HEK293 (cell line): Measurements from ENCODE around the gene PLEKHB1.

Source experiments
- CTCF ChIA-PET: fragments of 350-600 bp; formaldehyde crosslinking; extraction: SDS; loops from one replicate; lab custom pipeline; 2021; ENCODE audit warnings: antibody characterized with exemption; lab: Yijun Ruan, JAX
- POLR2A ChIA-PET: fragments of 300-600 bp; formaldehyde crosslinking; extraction: SDS; loops from one replicate; lab custom pipeline; 2020; ENCODE audit warnings: antibody characterized with exemption, inconsistent platforms; lab: Yijun Ruan, JAX
- H3K27ac ChIP-seq: fragments of 200-500 bp; sonication (Bioruptor generic); 2 replicates; pipeline ENCODE4 v1.5.1; 2014; ENCODE audit warnings: low read depth, low read length, control low read depth, inconsistent platforms; ENCODE audit errors: extremely low read depth
- H3K36me3 ChIP-seq, 2 experiments: fragments of 200-500 bp in 1 of 2; sonication (Bioruptor generic) in 1 of 2; 1 replicate in 1 of 2; 2 replicates in 1 of 2; pipeline ENCODE4 v1.5.1; 2014 to 2017; ENCODE audit warnings: inconsistent platforms in 2 of 2, low read length in 2 of 2; ENCODE audit not compliant: control insufficient read depth in 2 of 2, insufficient read depth in 1 of 2
- H3K4me1 ChIP-seq: fragments of 200-500 bp; sonication (Bioruptor generic); 2 replicates; pipeline ENCODE4 v1.5.1; 2014; ENCODE audit warnings: mild to moderate bottlenecking, low read length, inconsistent platforms; ENCODE audit not compliant: control insufficient read depth, insufficient read depth
- H3K4me3 ChIP-seq: 2 replicates; pipeline ENCODE4 v1.5.1; 2011; ENCODE audit warnings: low read depth, mild to moderate bottlenecking, control low read depth, low read length, moderate library complexity
- H3K9me3 ChIP-seq: fragments of 200-500 bp; sonication (Bioruptor generic); 2 replicates; pipeline ENCODE4 v1.5.1; 2014; ENCODE audit warnings: low read depth, low read length, inconsistent platforms; ENCODE audit not compliant: control insufficient read depth, insufficient read depth
- BCL11A ChIP-seq: fragments of 450-650 bp; formaldehyde crosslinking; IDR thresholded peaks from 2 replicates; pipeline ENCODE4 v1.5.1; 2016; ENCODE audit warnings: low read depth, missing biosample characterization, missing genetic modification characterization
- ELK4 ChIP-seq: IDR thresholded peaks from 2 replicates; pipeline ENCODE4 v1.6.1; 2011; ENCODE audit warnings: mild to moderate bottlenecking, low read depth, low read length, borderline replicate concordance
- GLI4 ChIP-seq: fragments of 450-650 bp; formaldehyde crosslinking; IDR thresholded peaks from 2 replicates; pipeline ENCODE4 v1.5.1; 2016; ENCODE audit warnings: missing biosample characterization, missing genetic modification characterization
- KLF17 ChIP-seq: fragments of 450-650 bp; formaldehyde crosslinking; IDR thresholded peaks from 2 replicates; pipeline ENCODE4 v1.5.1; 2016; ENCODE audit warnings: missing biosample characterization, missing genetic modification characterization
- PRDM1 ChIP-seq: fragments of 450-650 bp; formaldehyde crosslinking; IDR thresholded peaks from 2 replicates; pipeline ENCODE4; 2016; ENCODE audit warnings: missing biosample characterization, missing genetic modification characterization
- YY1 ChIP-seq: fragments of 450-650 bp; formaldehyde crosslinking; IDR thresholded peaks from 2 replicates; pipeline ENCODE4 v1.5.1; 2018; ENCODE audit warnings: missing biosample characterization, missing genetic modification characterization
- ZBTB26 ChIP-seq: fragments of 450-650 bp; formaldehyde crosslinking; optimal IDR thresholded peaks from 2 replicates; pipeline ENCODE3; 2016; ENCODE audit warnings: missing biosample characterization, mild to moderate bottlenecking, missing genetic modification characterization
- ZBTB6 ChIP-seq: fragments of 450-650 bp; formaldehyde crosslinking; IDR thresholded peaks from 2 replicates; pipeline ENCODE4 v1.5.1; 2017; ENCODE audit warnings: missing biosample characterization, missing genetic modification characterization
- ZNF121 ChIP-seq: fragments of 450-650 bp; formaldehyde crosslinking; IDR thresholded peaks from 2 replicates; pipeline ENCODE4 v1.5.1; 2016; ENCODE audit warnings: missing biosample characterization, missing genetic modification characterization
- ZNF16 ChIP-seq: fragments of 450-650 bp; formaldehyde crosslinking; IDR thresholded peaks from 2 replicates; pipeline ENCODE4 v1.5.1; 2016; ENCODE audit warnings: low read depth, missing biosample characterization, missing genetic modification characterization
- ZNF174 ChIP-seq: fragments of 450-650 bp; formaldehyde crosslinking; IDR thresholded peaks from 2 replicates; pipeline ENCODE4 v1.5.0; 2017; ENCODE audit warnings: missing biosample characterization, mild to moderate bottlenecking, missing genetic modification characterization
- ZNF184 ChIP-seq: fragments of 450-650 bp; IDR thresholded peaks from 2 replicates; pipeline ENCODE4 v1.5.1; 2018; ENCODE audit warnings: missing biosample characterization, mild to moderate bottlenecking, missing genetic modification characterization
- ZNF202 ChIP-seq: fragments of 450-650 bp; formaldehyde crosslinking; IDR thresholded peaks from 2 replicates; pipeline ENCODE4 v1.5.1; 2016; ENCODE audit warnings: missing biosample characterization, missing genetic modification characterization, borderline replicate concordance
- ZNF311 ChIP-seq: fragments of 450-650 bp; formaldehyde crosslinking; IDR thresholded peaks from 2 replicates; pipeline ENCODE4 v1.5.1; 2017; ENCODE audit warnings: missing biosample characterization, missing genetic modification characterization, borderline replicate concordance
- ZNF335 ChIP-seq: fragments of 450-650 bp; formaldehyde crosslinking; conservative IDR thresholded peaks from 2 replicates; pipeline ENCODE4 v1.5.1; 2016; ENCODE audit warnings: missing biosample characterization, missing genetic modification characterization
- ZNF341 ChIP-seq: fragments of 450-650 bp; formaldehyde crosslinking; IDR thresholded peaks from 2 replicates; pipeline ENCODE4; 2016; ENCODE audit warnings: low read depth, missing biosample characterization, missing genetic modification characterization
- ZNF362 ChIP-seq: fragments of 450-650 bp; formaldehyde crosslinking; IDR thresholded peaks from 2 replicates; pipeline ENCODE4 v1.5.1; 2016; ENCODE audit warnings: missing biosample characterization, missing genetic modification characterization
- ZNF530 ChIP-seq: fragments of 450-650 bp; formaldehyde crosslinking; IDR thresholded peaks from 2 replicates; pipeline ENCODE4 v1.5.1; 2016; ENCODE audit warnings: low read depth, missing biosample characterization, missing genetic modification characterization
- ZNF558 ChIP-seq: fragments of 450-650 bp; formaldehyde crosslinking; IDR thresholded peaks from 2 replicates; pipeline ENCODE4 v1.5.1; 2016; ENCODE audit warnings: missing biosample characterization, missing genetic modification characterization
- ZNF561 ChIP-seq: fragments of 450-650 bp; IDR thresholded peaks from 2 replicates; pipeline ENCODE4 v1.5.1; 2018; ENCODE audit warnings: missing biosample characterization, missing genetic modification characterization, borderline replicate concordance
- ZNF624 ChIP-seq: fragments of 450-650 bp; formaldehyde crosslinking; IDR thresholded peaks from 2 replicates; pipeline ENCODE4 v1.5.1; 2017; ENCODE audit warnings: missing biosample characterization, missing genetic modification characterization
- ZNF654 ChIP-seq: fragments of 450-650 bp; formaldehyde crosslinking; IDR thresholded peaks from 2 replicates; pipeline ENCODE4 v1.5.1; 2016; ENCODE audit warnings: low read depth, missing biosample characterization, missing genetic modification characterization
- ZNF658 ChIP-seq: fragments of 450-650 bp; formaldehyde crosslinking; IDR thresholded peaks from 2 replicates; pipeline ENCODE4; 2016; ENCODE audit warnings: missing biosample characterization, missing genetic modification characterization
- ZNF664 ChIP-seq: fragments of 450-650 bp; formaldehyde crosslinking; IDR thresholded peaks from 2 replicates; pipeline ENCODE4 v1.5.1; 2016; ENCODE audit warnings: missing biosample characterization, missing genetic modification characterization
- TF ChIP-seq, protein P1 (sequence below): fragments of 450-650 bp; formaldehyde crosslinking; IDR thresholded peaks from 2 replicates; pipeline ENCODE4 v1.5.1; 2016; ENCODE audit warnings: missing biosample characterization, missing genetic modification characterization
- TF ChIP-seq, protein P2 (sequence below): fragments of 450-650 bp; formaldehyde crosslinking; IDR thresholded peaks from 2 replicates; pipeline ENCODE4 v1.5.1; 2016; ENCODE audit warnings: missing biosample characterization, missing genetic modification characterization

PLEKHB1 gene

DNA sequence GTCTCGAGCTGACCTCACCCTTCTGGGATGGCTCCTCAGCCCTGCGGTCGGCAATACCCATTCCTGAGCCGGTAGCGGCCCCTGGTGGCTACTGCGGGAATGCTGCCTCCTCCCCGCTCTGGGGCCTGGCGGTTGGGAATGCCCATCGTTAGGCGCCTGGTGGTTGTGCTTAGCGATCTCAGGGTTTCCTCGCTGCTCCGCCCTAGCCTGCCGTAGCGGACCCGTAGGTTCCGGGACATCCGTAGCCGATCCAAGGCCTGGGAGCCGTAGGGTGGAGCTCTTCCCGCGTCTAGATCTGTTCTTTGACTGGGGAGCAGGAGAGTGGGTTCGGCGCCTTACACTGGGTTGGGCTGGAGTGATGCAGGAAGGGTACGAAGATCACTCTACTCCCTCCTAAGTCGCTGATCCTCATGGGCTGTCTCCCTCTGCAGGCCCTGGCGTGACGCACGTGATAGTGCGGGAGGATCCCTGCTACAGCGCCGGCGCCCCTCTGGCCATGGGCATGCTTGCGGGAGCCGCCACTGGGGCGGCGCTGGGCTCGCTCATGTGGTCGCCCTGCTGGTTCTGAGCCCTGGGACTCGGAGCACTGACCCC, 14.8 kb downstream of the PLEKHB1 start (continued):
- TF ChIP-seq PRDM1 (tag by site-specific recombination) = no peak
- TF ChIP-seq, protein P1, sequence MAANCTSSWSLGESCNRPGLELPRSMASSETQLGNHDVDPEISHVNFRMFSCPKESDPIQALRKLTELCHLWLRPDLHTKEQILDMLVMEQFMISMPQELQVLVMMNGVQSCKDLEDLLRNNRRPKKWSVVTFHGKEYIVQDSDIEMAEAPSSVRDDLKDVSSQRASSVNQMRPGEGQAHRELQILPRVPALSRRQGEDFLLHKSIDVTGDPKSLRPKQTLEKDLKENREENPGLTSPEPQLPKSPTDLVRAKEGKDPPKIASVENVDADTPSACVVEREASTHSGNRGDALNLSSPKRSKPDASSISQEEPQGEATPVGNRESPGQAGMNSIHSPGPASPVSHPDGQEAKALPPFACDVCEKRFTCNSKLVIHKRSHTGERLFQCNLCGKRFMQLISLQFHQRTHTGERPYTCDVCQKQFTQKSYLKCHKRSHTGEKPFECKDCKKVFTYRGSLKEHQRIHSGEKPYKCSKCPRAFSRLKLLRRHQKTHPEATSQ (tag by site-specific recombination) = no peak
- TF ChIP-seq ZNF654 = peak; percentile 93
- no peak for TF ChIP-seq ZNF530 (tag by site-specific recombination)
- no peak for TF ChIP-seq ZNF311 (tag by site-specific recombination)
- peak; percentile 10 for TF ChIP-seq ZBTB26
- TF ChIP-seq ELK4 = no peak
- no peak for TF ChIP-seq YY1 (tag by site-specific recombination)
- TF ChIP-seq ZNF16 (tag by site-specific recombination) = no peak
- no peak for TF ChIP-seq ZNF624 (tag by site-specific recombination)
- TF ChIP-seq ZNF335 = peak; percentile 57
- TF ChIP-seq ZNF121 (tag by site-specific recombination) = no peak
- TF ChIP-seq ZNF341 (tag by site-specific recombination) = 0 out of 2 replicates have a peak, but pooled peaks have one; percentile 26
- TF ChIP-seq ZNF561 (tag by site-specific recombination) = 0 out of 2 replicates have a peak, but pooled peaks have one; percentile 33
- TF ChIP-seq ZNF174 = no peak
- no peak for TF ChIP-seq ZNF202 (tag by site-specific recombination)
- TF ChIP-seq, protein P2, sequence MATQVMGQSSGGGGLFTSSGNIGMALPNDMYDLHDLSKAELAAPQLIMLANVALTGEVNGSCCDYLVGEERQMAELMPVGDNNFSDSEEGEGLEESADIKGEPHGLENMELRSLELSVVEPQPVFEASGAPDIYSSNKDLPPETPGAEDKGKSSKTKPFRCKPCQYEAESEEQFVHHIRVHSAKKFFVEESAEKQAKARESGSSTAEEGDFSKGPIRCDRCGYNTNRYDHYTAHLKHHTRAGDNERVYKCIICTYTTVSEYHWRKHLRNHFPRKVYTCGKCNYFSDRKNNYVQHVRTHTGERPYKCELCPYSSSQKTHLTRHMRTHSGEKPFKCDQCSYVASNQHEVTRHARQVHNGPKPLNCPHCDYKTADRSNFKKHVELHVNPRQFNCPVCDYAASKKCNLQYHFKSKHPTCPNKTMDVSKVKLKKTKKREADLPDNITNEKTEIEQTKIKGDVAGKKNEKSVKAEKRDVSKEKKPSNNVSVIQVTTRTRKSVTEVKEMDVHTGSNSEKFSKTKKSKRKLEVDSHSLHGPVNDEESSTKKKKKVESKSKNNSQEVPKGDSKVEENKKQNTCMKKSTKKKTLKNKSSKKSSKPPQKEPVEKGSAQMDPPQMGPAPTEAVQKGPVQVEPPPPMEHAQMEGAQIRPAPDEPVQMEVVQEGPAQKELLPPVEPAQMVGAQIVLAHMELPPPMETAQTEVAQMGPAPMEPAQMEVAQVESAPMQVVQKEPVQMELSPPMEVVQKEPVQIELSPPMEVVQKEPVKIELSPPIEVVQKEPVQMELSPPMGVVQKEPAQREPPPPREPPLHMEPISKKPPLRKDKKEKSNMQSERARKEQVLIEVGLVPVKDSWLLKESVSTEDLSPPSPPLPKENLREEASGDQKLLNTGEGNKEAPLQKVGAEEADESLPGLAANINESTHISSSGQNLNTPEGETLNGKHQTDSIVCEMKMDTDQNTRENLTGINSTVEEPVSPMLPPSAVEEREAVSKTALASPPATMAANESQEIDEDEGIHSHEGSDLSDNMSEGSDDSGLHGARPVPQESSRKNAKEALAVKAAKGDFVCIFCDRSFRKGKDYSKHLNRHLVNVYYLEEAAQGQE (tag by site-specific recombination) = no peak
- no peak for TF ChIP-seq ZNF184

DNA sequence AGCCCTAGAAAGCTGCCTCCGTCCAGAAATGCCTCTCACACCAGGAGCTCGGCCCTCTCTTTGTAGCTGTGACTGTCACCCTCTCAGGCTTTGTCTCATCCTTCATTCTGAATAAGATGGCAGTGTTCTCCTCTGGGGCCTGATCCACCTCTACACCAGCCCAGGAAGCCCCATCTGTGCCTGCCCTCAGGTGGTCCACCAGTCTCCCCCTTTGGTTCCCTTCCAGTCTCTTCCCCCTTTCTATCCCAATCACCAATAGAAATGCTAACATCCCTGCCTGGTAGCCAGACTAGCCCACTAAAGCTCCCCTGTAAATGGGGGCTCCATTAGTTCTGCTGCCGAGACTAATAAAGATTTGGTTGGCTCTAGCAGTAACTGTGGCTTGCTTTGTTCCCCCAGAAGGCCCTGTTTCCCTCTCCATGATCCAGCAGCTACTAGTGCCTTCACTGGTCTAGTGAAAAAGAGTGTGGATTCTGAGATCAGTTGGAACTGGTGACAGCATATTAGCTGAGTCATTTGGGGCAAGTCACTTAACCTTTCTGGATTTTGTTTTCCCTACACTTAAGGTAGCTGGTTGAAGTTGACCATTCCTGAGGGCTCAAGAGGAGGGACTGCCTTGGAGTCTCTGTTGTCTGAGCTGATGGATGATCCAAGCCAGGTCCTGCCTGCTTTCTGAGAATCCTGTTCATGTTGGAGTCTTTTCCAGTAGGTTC, 16.2 kb downstream of the PLEKHB1 start:
- H3K36me3 ChIP-seq = no peaks in the 10 kb centered on the region
- no peak overlapping the region for H3K4me3 ChIP-seq
- CTCF ChIA-PET = interaction anchor here (0.6 to 5.4 kb wide), 22 partner anchors 9 to 1637 kb away, joined by 3 to 160 read pairs (median 5); no protein-coding TSS in a partner anchor
- H3K4me1 ChIP-seq = no peaks in the 10 kb centered on the region
- POLR2A ChIA-PET = interaction anchor here (0.6 to 0.9 kb wide), 2 partner anchors 98 to 355 kb away, joined by 4 to 9 read pairs; no protein-coding TSS in a partner anchor
- no peaks in the 10 kb centered on the region for H3K9me3 ChIP-seq
- no peak overlapping the region for H3K27ac ChIP-seq
- TF ChIP-seq ZNF658 (tag by site-specific recombination) (no peak), ZBTB6 (tag by site-specific recombination) (no peak), GLI4 (tag by site-specific recombination) (no peak), ZNF561 (tag by site-specific recombination) (no peak), ZNF664 (tag by site-specific recombination) (no peak), ZNF558 (tag by site-specific recombination) (no peak), KLF17 (tag by site-specific recombination) (no peak), BCL11A (tag by site-specific recombination) (no peak), ZNF362 (tag by site-specific recombination) (no peak)
